H9 (cell line): ENCODE measurements around the gene HCCS. TPM values are rescaled to one million over a fixed set of nuclear protein-coding genes. Genes with fewer than 3 reads are reported as not detected.

Experiments
- DNase-seq: peaks from one replicate; pipeline ENCODE4 v3.0.0-alpha.2; 2017
- H2AFZ ChIP-seq: one replicate; pipeline ENCODE4 v1.6.1; 2013; ENCODE audit warnings: mild to moderate bottlenecking, low read length, control low read depth, moderate library complexity
- H2AK5ac ChIP-seq: 2 replicates; pipeline ENCODE4 v1.6.1; 2013; ENCODE audit warnings: low read length, control low read depth, mixed read lengths; ENCODE audit not compliant: insufficient read length
- H2BK120ac ChIP-seq: one replicate; pipeline ENCODE4 v1.6.1; 2013; ENCODE audit warnings: low read depth, mild to moderate bottlenecking, low read length, control low read depth, inconsistent platforms; ENCODE audit not compliant: poor library complexity, severe bottlenecking
- H2BK12ac ChIP-seq: 2 replicates; pipeline ENCODE4 v1.6.1; 2013; ENCODE audit warnings: low read length, control low read depth, mixed read lengths, low read depth; ENCODE audit not compliant: insufficient read length
- H2BK15ac ChIP-seq: 2 replicates; pipeline ENCODE4 v1.6.1; 2013; ENCODE audit warnings: low read depth, low read length, control low read depth
- H2BK20ac ChIP-seq: one replicate; pipeline ENCODE4 v1.6.1; 2013; ENCODE audit warnings: low read depth, mild to moderate bottlenecking, low read length, control low read depth, inconsistent platforms; ENCODE audit not compliant: poor library complexity, severe bottlenecking
- H2BK5ac ChIP-seq: 2 replicates; pipeline ENCODE4 v1.6.1; 2013; ENCODE audit warnings: low read length, control low read depth, mixed read lengths; ENCODE audit not compliant: insufficient read length
- H3K14ac ChIP-seq: 2 replicates; pipeline ENCODE4 v1.6.1; 2013; ENCODE audit warnings: low read length, control low read depth; ENCODE audit not compliant: insufficient read depth
- H3K18ac ChIP-seq: 2 replicates; pipeline ENCODE4 v1.6.1; 2013; ENCODE audit warnings: low read depth, mild to moderate bottlenecking, mixed read lengths, low read length, control low read depth; ENCODE audit not compliant: insufficient read length
- H3K23ac ChIP-seq: 2 replicates; pipeline ENCODE4 v1.6.1; 2013; ENCODE audit warnings: low read length, control low read depth, mixed read lengths, low read depth; ENCODE audit not compliant: insufficient read length
- H3K23me2 ChIP-seq: 2 replicates; pipeline ENCODE4 v1.6.1; 2013; ENCODE audit warnings: low read depth, mild to moderate bottlenecking, mixed read lengths, low read length, control low read depth; ENCODE audit not compliant: insufficient read length, poor library complexity, severe bottlenecking
- H3K27ac ChIP-seq: 2 replicates; pipeline ENCODE4 v1.5.1; 2013; ENCODE audit warnings: low read length, control low read depth, mixed read lengths, low read depth; ENCODE audit not compliant: insufficient read length
- H3K27me3 ChIP-seq: 2 replicates; pipeline ENCODE4 v1.6.1; 2013; ENCODE audit warnings: low read length, control low read depth, inconsistent platforms; ENCODE audit not compliant: insufficient read depth
- H3K4ac ChIP-seq: 2 replicates; pipeline ENCODE4 v1.6.1; 2013; ENCODE audit warnings: low read depth, mild to moderate bottlenecking, control low read depth, inconsistent platforms, low read length, moderate library complexity
- H3K4me1 ChIP-seq: 2 replicates; pipeline ENCODE4 v1.6.1; 2013; ENCODE audit warnings: low read length, control low read depth, inconsistent platforms; ENCODE audit not compliant: insufficient read depth
- H3K4me2 ChIP-seq: 2 replicates; pipeline ENCODE4 v1.6.1; 2013; ENCODE audit warnings: low read length, control low read depth, mixed read lengths; ENCODE audit not compliant: insufficient read length, insufficient read depth
- H3K56ac ChIP-seq: 2 replicates; pipeline ENCODE4 v1.6.1; 2013; ENCODE audit warnings: low read depth, mild to moderate bottlenecking, mixed read lengths, low read length, control low read depth; ENCODE audit not compliant: insufficient read length
- H3K79me1 ChIP-seq: 2 replicates; pipeline ENCODE4 v1.6.1; 2013; ENCODE audit warnings: low read depth, mild to moderate bottlenecking, moderate library complexity, low read length, control low read depth, inconsistent platforms; ENCODE audit not compliant: insufficient read depth, poor library complexity, severe bottlenecking
- H3K79me2 ChIP-seq: 2 replicates; pipeline ENCODE4 v1.6.1; 2013; ENCODE audit warnings: low read length, control low read depth, inconsistent platforms; ENCODE audit not compliant: insufficient read depth
- H3K9ac ChIP-seq: 2 replicates; pipeline ENCODE4 v1.6.1; 2013; ENCODE audit warnings: low read length, control low read depth, mixed read lengths; ENCODE audit not compliant: insufficient read length; ENCODE audit errors: extremely low read depth
- H3K9me3 ChIP-seq: one replicate; pipeline ENCODE4 v1.6.1; 2013; ENCODE audit warnings: low read depth, low read length, inconsistent platforms; ENCODE audit not compliant: control insufficient read depth
- H3T11ph ChIP-seq: one replicate; pipeline ENCODE4 v1.6.1; 2013; ENCODE audit warnings: mild to moderate bottlenecking, low read length, control low read depth, inconsistent platforms
- H4K20me1 ChIP-seq: one replicate; pipeline ENCODE4 v1.6.1; 2013; ENCODE audit not compliant: control insufficient read depth, insufficient read length, insufficient read depth
- H4K5ac ChIP-seq: 2 replicates; pipeline ENCODE4 v1.6.1; 2013; ENCODE audit warnings: low read depth, mild to moderate bottlenecking, mixed read lengths, low read length, control low read depth; ENCODE audit not compliant: insufficient read length
- H4K8ac ChIP-seq: replicated peaks from 2 replicates; pipeline ENCODE4 v1.6.1; 2013; ENCODE audit warnings: low read length, control low read depth, mixed read lengths, low read depth; ENCODE audit not compliant: insufficient read length
- H4K91ac ChIP-seq: 2 replicates; pipeline ENCODE4 v1.6.1; 2013; ENCODE audit warnings: low read depth, mild to moderate bottlenecking, moderate library complexity, mixed read lengths, low read length, control low read depth; ENCODE audit not compliant: insufficient read length
- H3K27ac Mint-ChIP-seq, 3 experiments: 2 replicates in 2 of 3; 3 replicates in 1 of 3; pipeline ENCODE4 v1.8.0; 2020 to 2021; ENCODE audit warnings: mixed read lengths in 3 of 3, mild to moderate bottlenecking in 1 of 3, moderate library complexity in 1 of 3
- H3K27me3 Mint-ChIP-seq: 2 replicates; pipeline ENCODE4 v1.8.0; 2021; ENCODE audit warnings: low read depth, mild to moderate bottlenecking, moderate library complexity, mixed read lengths
- H3K36me3 Mint-ChIP-seq, 3 experiments: 2 replicates in 2 of 3; 3 replicates in 1 of 3; pipeline ENCODE4 v1.8.0; 2020 to 2021; ENCODE audit warnings: low read depth in 3 of 3, mixed read lengths in 3 of 3; ENCODE audit not compliant: insufficient read depth in 1 of 3
- H3K4me1 Mint-ChIP-seq, 2 experiments: 2 replicates each; pipeline ENCODE4 v1.8.0; 2020; ENCODE audit warnings: mixed read lengths in 2 of 2
- H3K4me3 Mint-ChIP-seq, 2 experiments: 2 replicates in 1 of 2; 3 replicates in 1 of 2; pipeline ENCODE4 v1.8.0; 2020 to 2021; ENCODE audit warnings: mild to moderate bottlenecking in 2 of 2, mixed read lengths in 2 of 2, moderate library complexity in 1 of 2
- H3K9me3 Mint-ChIP-seq, 2 experiments: 2 replicates in 1 of 2; 3 replicates in 1 of 2; pipeline ENCODE4 v1.8.0; 2020; ENCODE audit warnings: mild to moderate bottlenecking in 2 of 2, mixed read lengths in 2 of 2, moderate library complexity in 1 of 2
- CTCF ChIP-seq: fragments of 200-600 bp; sonication (generic); conservative IDR thresholded peaks from 3 replicates; pipeline ENCODE4 v1.8.0; 2021; ENCODE audit warnings: antibody characterized with exemption, mild to moderate bottlenecking
- WGBS: extraction: QIAGEN DNeasy Blood & Tissue Kit; methylation state at CpG from one replicate; pipeline ENCODE4 v1.1.7; 2013; ENCODE audit warnings: missing lambda C conversion rate, low lambda C conversion rate, mixed read lengths; ENCODE audit not compliant: insufficient read length; ENCODE audit errors: extremely low coverage; 5-methylcytosine and 5-hydroxymethylcytosine counted together
- total RNA-seq: library from RNA; stranded (reverse); gene quantifications from 2 replicates; pipeline ENCODE4 v1.2.1, GENCODE V29; 2021

The HCCS gene
- total RNA-seq, 1 experiment from 2014 or later = 39.2 TPM

GRCh38 chrX:11148401-11148800, 37.3 kb downstream of the HCCS start:
- no peak overlapping the region for H3K14ac ChIP-seq
- H2BK15ac ChIP-seq = no peak overlapping the region
- DNase-seq = no peak
- TF ChIP-seq CTCF = no peak
- H4K20me1 ChIP-seq = no peaks in the 10 kb centered on the region
- no peaks in the 10 kb centered on the region for H3K27me3 ChIP-seq
- no peaks in the 10 kb centered on the region for H3K4me1 ChIP-seq
- no peak overlapping the region for H3K4me2 ChIP-seq
- no peaks in the 10 kb centered on the region for H3K9me3 ChIP-seq
- no peak overlapping the region for H3K56ac ChIP-seq
- Mint-ChIP-seq H3K36me3 (peaks cover 0 to 1% (median 0%) of the 10 kb centered on the region in 3 experiments; a peak in 2 of 7 replicates), H3K4me3 (no peak overlapping the region), H3K27me3 (peaks cover 4% of the 10 kb centered on the region), H3K4me1 (peaks cover 2 to 7% of the 10 kb centered on the region in 2 experiments; a peak in 3 of 4 replicates), H3K27ac (no peak overlapping the region), H3K9me3 (peaks cover 49 to 64% of the 10 kb centered on the region in 2 experiments)
- no peak overlapping the region for H2BK20ac ChIP-seq
- no CpG with 5 or more reads among the region's 7 CpGs for WGBS
- H2BK12ac ChIP-seq = no peak overlapping the region
- H3K4ac ChIP-seq = no peak overlapping the region
- H3K79me2 ChIP-seq = no peaks in the 10 kb centered on the region
- H2AFZ ChIP-seq = no peak overlapping the region
- no peak overlapping the region for H4K5ac ChIP-seq
- H4K8ac ChIP-seq = no peak overlapping the region
- no peak overlapping the region for H2BK5ac ChIP-seq
- no peak overlapping the region for H2AK5ac ChIP-seq
- no peak overlapping the region for H3T11ph ChIP-seq
- H2BK120ac ChIP-seq = no peak overlapping the region
- H3K27ac ChIP-seq = no peak overlapping the region
- no peaks in the 10 kb centered on the region for H3K79me1 ChIP-seq
- H4K91ac ChIP-seq = no peak overlapping the region
- no peak overlapping the region for H3K23ac ChIP-seq
- no peaks in the 10 kb centered on the region for H3K23me2 ChIP-seq
- no peak overlapping the region for H3K18ac ChIP-seq
- no peak overlapping the region for H3K9ac ChIP-seq
